HEK293 (cell line): ENCODE measurements around the gene OR4F17.
"Not testable (repeated sequence)": the region's sequence is repeated elsewhere in the genome, so short reads cannot be mapped to it uniquely, and the experiment has no call there.

ENCODE experiments used
- ZBTB48 ChIP-seq: fragments of 450-650 bp; formaldehyde crosslinking; IDR thresholded peaks from 2 replicates; pipeline ENCODE4 v1.5.1; 2016; ENCODE audit warnings: missing biosample characterization, missing genetic modification characterization
- ZBTB7A ChIP-seq: fragments of 450-650 bp; formaldehyde crosslinking; IDR thresholded peaks from 2 replicates; pipeline ENCODE4 v1.5.1; 2016; ENCODE audit warnings: low read depth, missing biosample characterization, missing genetic modification characterization
- ZFP37 ChIP-seq: fragments of 450-650 bp; formaldehyde crosslinking; IDR thresholded peaks from 2 replicates; pipeline ENCODE4 v1.5.1; 2016; ENCODE audit warnings: missing biosample characterization, missing genetic modification characterization
- ZNF362 ChIP-seq: fragments of 450-650 bp; formaldehyde crosslinking; IDR thresholded peaks from 2 replicates; pipeline ENCODE4 v1.5.1; 2016; ENCODE audit warnings: missing biosample characterization, missing genetic modification characterization
- ZNF449 ChIP-seq: fragments of 450-650 bp; formaldehyde crosslinking; IDR thresholded peaks from 2 replicates; pipeline ENCODE4 v1.5.1; 2017; ENCODE audit warnings: missing biosample characterization, mild to moderate bottlenecking, missing genetic modification characterization, moderate library complexity
- ZNF658 ChIP-seq: fragments of 450-650 bp; formaldehyde crosslinking; IDR thresholded peaks from 2 replicates; pipeline ENCODE4; 2016; ENCODE audit warnings: missing biosample characterization, missing genetic modification characterization
- ZNF664 ChIP-seq: fragments of 450-650 bp; formaldehyde crosslinking; IDR thresholded peaks from 2 replicates; pipeline ENCODE4 v1.5.1; 2016; ENCODE audit warnings: missing biosample characterization, missing genetic modification characterization
- ZNF76 ChIP-seq: fragments of 450-650 bp; formaldehyde crosslinking; IDR thresholded peaks from 2 replicates; pipeline ENCODE4; 2016; ENCODE audit warnings: low read depth, missing biosample characterization, missing genetic modification characterization, borderline replicate concordance
- TF ChIP-seq, protein P1 (sequence below): fragments of 450-650 bp; formaldehyde crosslinking; IDR thresholded peaks from 2 replicates; pipeline ENCODE4 v1.5.1; 2016; ENCODE audit warnings: missing biosample characterization, missing genetic modification characterization
- TF ChIP-seq, protein P2 (sequence below): fragments of 450-650 bp; formaldehyde crosslinking; IDR thresholded peaks from 2 replicates; pipeline ENCODE4 v1.5.0; 2017; ENCODE audit warnings: missing biosample characterization, missing genetic modification characterization, borderline replicate concordance
- TF ChIP-seq, protein P3 (sequence below): fragments of 450-650 bp; formaldehyde crosslinking; IDR thresholded peaks from 2 replicates; pipeline ENCODE4 v1.5.1; 2016; ENCODE audit warnings: missing biosample characterization, missing genetic modification characterization
- TF ChIP-seq, protein P4 (sequence below): fragments of 450-650 bp; formaldehyde crosslinking; IDR thresholded peaks from 2 replicates; pipeline ENCODE4 v1.5.1; 2016; ENCODE audit warnings: missing biosample characterization, missing genetic modification characterization

GRCh38 chr19:97647-98046 lies 9.3 kb upstream of the OR4F17 start:
- not testable (repeated sequence) for TF ChIP-seq ZBTB7A; ZNF664; ZNF76 (tag by site-specific recombination); ZNF658 (tag by site-specific recombination); ZFP37 (tag by site-specific recombination); ZNF362; ZNF449 (tag by site-specific recombination); ZBTB48 (tag by site-specific recombination)
- TF ChIP-seq, protein P1, sequence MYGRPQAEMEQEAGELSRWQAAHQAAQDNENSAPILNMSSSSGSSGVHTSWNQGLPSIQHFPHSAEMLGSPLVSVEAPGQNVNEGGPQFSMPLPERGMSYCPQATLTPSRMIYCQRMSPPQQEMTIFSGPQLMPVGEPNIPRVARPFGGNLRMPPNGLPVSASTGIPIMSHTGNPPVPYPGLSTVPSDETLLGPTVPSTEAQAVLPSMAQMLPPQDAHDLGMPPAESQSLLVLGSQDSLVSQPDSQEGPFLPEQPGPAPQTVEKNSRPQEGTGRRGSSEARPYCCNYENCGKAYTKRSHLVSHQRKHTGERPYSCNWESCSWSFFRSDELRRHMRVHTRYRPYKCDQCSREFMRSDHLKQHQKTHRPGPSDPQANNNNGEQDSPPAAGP (tag by site-specific recombination) = not testable (repeated sequence)
- TF ChIP-seq, protein P2, sequence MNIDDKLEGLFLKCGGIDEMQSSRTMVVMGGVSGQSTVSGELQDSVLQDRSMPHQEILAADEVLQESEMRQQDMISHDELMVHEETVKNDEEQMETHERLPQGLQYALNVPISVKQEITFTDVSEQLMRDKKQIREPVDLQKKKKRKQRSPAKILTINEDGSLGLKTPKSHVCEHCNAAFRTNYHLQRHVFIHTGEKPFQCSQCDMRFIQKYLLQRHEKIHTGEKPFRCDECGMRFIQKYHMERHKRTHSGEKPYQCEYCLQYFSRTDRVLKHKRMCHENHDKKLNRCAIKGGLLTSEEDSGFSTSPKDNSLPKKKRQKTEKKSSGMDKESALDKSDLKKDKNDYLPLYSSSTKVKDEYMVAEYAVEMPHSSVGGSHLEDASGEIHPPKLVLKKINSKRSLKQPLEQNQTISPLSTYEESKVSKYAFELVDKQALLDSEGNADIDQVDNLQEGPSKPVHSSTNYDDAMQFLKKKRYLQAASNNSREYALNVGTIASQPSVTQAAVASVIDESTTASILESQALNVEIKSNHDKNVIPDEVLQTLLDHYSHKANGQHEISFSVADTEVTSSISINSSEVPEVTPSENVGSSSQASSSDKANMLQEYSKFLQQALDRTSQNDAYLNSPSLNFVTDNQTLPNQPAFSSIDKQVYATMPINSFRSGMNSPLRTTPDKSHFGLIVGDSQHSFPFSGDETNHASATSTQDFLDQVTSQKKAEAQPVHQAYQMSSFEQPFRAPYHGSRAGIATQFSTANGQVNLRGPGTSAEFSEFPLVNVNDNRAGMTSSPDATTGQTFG (tag by site-specific recombination) = not testable (repeated sequence)
- TF ChIP-seq, protein P3, sequence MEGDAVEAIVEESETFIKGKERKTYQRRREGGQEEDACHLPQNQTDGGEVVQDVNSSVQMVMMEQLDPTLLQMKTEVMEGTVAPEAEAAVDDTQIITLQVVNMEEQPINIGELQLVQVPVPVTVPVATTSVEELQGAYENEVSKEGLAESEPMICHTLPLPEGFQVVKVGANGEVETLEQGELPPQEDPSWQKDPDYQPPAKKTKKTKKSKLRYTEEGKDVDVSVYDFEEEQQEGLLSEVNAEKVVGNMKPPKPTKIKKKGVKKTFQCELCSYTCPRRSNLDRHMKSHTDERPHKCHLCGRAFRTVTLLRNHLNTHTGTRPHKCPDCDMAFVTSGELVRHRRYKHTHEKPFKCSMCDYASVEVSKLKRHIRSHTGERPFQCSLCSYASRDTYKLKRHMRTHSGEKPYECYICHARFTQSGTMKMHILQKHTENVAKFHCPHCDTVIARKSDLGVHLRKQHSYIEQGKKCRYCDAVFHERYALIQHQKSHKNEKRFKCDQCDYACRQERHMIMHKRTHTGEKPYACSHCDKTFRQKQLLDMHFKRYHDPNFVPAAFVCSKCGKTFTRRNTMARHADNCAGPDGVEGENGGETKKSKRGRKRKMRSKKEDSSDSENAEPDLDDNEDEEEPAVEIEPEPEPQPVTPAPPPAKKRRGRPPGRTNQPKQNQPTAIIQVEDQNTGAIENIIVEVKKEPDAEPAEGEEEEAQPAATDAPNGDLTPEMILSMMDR (tag by site-specific recombination) = not testable (repeated sequence)
- TF ChIP-seq, protein P4, sequence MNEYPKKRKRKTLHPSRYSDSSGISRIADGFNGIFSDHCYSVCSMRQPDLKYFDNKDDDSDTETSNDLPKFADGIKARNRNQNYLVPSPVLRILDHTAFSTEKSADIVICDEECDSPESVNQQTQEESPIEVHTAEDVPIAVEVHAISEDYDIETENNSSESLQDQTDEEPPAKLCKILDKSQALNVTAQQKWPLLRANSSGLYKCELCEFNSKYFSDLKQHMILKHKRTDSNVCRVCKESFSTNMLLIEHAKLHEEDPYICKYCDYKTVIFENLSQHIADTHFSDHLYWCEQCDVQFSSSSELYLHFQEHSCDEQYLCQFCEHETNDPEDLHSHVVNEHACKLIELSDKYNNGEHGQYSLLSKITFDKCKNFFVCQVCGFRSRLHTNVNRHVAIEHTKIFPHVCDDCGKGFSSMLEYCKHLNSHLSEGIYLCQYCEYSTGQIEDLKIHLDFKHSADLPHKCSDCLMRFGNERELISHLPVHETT = not testable (repeated sequence)
